ENCODE measurements around the gene RALGPS1. TPM values are rescaled to one million over a fixed set of nuclear protein-coding genes. Genes with fewer than 3 reads are reported as not detected.

The RALGPS1 gene
- total and polyA plus RNA-seq, 2 of the 8 experiments (the other 6 are each of a cell fraction or from before 2014, with no cell fraction given), result 20.0 to 23.5 TPM

DNA sequence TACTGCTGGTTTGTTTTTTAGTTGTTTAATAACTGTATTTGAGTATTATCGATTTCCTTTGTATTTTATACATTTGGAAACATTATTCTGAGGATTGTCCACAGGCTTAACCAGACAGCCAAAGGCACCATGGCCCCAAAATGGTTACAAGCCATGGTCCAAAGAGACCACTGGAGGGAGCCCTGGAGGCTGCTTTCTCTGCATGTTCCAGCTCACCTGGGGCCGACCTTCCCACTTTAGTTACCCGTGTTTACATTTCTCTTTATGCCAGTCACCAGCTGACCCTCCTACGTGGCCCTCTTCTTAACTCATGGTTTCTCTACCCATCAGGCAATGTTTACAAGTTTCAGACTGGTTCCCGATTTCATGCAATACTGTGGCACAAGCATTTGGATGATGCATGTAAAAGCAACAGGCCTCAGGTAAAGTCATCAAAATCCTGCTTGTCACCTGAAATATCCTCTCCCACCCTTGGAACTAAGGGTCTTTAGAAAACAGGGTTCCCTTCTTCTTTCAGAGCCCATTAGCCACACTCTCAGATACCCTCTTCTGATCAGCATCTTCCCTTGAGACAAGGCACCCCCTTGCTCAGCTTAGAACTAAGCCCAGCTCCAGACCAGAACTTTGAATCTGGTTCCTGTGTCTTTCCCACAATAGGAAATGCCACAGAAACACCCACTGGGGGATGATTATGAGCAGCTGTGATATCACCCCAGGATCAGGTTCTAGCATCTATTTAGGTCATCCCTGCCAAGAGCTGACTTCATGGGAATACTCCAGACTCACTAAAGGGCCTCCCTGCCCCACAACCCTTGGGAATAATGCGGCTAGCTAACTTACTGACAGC, 300.1 kb downstream of the RALGPS1 start (continued):
- no peak for TF ChIP-seq BRCA1 (IDR thresholded peaks at IDR 0.05; ENCODE audit: low read depth, low read length)
- TF ChIP-seq ZNF274 (IDR thresholded peaks at IDR 0.05; ENCODE audit: borderline replicate concordance, extremely low read depth, low read length), result no peak
- peak; percentile 79 to 88 (median 87) for TF ChIP-seq CTCF (IDR thresholded peaks at IDR 0.05; ENCODE audit: control extremely low read depth in 1 of 3, insufficient read depth in 1 of 3, low read depth in 1 of 3, low read length in 3 of 3)
- TF ChIP-seq SP1 (IDR thresholded peaks at IDR 0.05; ENCODE audit: low read depth, low read length), result no peak
- TF ChIP-seq, protein P1, sequence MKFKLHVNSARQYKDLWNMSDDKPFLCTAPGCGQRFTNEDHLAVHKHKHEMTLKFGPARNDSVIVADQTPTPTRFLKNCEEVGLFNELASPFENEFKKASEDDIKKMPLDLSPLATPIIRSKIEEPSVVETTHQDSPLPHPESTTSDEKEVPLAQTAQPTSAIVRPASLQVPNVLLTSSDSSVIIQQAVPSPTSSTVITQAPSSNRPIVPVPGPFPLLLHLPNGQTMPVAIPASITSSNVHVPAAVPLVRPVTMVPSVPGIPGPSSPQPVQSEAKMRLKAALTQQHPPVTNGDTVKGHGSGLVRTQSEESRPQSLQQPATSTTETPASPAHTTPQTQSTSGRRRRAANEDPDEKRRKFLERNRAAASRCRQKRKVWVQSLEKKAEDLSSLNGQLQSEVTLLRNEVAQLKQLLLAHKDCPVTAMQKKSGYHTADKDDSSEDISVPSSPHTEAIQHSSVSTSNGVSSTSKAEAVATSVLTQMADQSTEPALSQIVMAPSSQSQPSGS (IDR thresholded peaks at IDR 0.05; ENCODE audit: low read length), result no peak
- TF ChIP-seq CBX5 (IDR thresholded peaks at IDR 0.05; ENCODE audit: low read depth, low read length), result no peak
- TF ChIP-seq, protein P2, sequence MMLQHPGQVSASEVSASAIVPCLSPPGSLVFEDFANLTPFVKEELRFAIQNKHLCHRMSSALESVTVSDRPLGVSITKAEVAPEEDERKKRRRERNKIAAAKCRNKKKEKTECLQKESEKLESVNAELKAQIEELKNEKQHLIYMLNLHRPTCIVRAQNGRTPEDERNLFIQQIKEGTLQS (IDR thresholded peaks at IDR 0.05; ENCODE audit: insufficient read depth, low read depth, low read length), result no peak

Measured in H1 (cell line).